Lower leg skin (tissue), 3 donors: ENCODE results near the gene PDS5B.

Experiments used
- CTCF ChIP-seq, 3 donors: fragments of 450-650 bp; IDR thresholded peaks; one replicate each; pipeline ENCODE4 v1.5.1; 2016; ENCODE audit warnings: antibody characterized with exemption in 3 of 3, mild to moderate bottlenecking in 3 of 3, moderate library complexity in 2 of 3
- POLR2A ChIP-seq, 2 donors: fragments of 450-650 bp; IDR thresholded peaks; one replicate each; pipeline ENCODE4 v1.6.1; 2016 to 2017; ENCODE audit warnings: antibody characterized with exemption in 2 of 2, mild to moderate bottlenecking in 1 of 2, moderate library complexity in 1 of 2

GRCh38 chr13:32624441-32624840 is 38.2 kb downstream of the PDS5B start:
- TF ChIP-seq POLR2A (IDR thresholded peaks at IDR 0.05), result no peak
- no peak for TF ChIP-seq CTCF (IDR thresholded peaks at IDR 0.05)
